Thyroid gland (tissue), 4 donors: ENCODE results near the gene MYH10.

ENCODE experiments used
- CTCF ChIP-seq, 6 experiments: fragments of 200-600 bp in 3 of 6; fragments of 450-650 bp in 3 of 6; sonication (generic) in 3 of 6; IDR thresholded peaks; one replicate each; pipeline ENCODE4 v1.5.1; 2016 to 2019; ENCODE audit warnings: antibody characterized with exemption in 6 of 6, mild to moderate bottlenecking in 2 of 6, inconsistent platforms in 1 of 6, moderate library complexity in 1 of 6
- POLR2A ChIP-seq, 2 donors: fragments of 450-650 bp; IDR thresholded peaks; one replicate each; pipeline ENCODE4 v1.6.1; 2017; ENCODE audit warnings: antibody characterized with exemption in 2 of 2, mild to moderate bottlenecking in 2 of 2, moderate library complexity in 1 of 2

DNA sequence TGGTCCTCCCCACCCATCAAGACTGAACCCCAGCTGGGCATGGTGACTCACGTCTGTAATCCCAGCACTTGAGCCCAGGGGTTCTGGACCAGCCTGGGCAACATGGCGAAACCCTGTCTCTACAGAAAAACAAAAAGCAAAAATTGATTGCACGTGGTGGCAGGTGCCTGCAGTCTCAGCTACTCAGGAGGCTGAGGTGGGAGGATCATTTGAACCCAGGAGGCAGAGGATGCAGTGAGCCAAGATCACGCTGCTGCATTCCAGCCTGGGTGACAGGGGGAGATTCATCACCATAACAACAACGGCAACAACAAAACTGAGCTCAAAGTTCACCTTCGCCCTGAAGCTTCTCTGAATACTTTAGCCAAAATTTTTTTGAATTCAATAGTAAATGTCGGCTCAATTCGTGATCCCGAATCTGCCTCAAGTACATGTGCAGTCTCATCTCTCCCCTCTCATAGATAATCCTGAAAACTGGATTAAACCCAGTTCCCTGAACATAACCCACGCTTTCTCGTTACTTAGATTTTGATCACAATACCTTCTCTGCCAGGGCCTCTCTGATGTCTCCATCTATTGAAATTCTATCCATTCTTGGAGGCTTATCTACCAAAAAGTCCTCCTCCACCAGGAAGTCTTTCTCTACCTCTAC lies 13.5 kb upstream of the MYH10 start:
- TF ChIP-seq CTCF (IDR thresholded peaks at IDR 0.05), result no peak
- no peak for TF ChIP-seq POLR2A (IDR thresholded peaks at IDR 0.05)
